Measurements from ENCODE around the gene TEAD1.

TEAD1 gene

GRCh38 chr11:12673924-12674570, at the start of gene TEAD1:
Gene TEAD1, plus strand, starts transcription at chr11:12674421.
- DNase-seq (ENCODE audit: low spot score): peak; percentile 96

GRCh38 chr11:12624595-12624994, 49.6 kb upstream of the TEAD1 start:
- DNase-seq (ENCODE audit: low spot score): no peak

GRCh38 chr11:12625438-12626071, 48.7 kb upstream of the TEAD1 start:
- peak; percentile 63 for DNase-seq (ENCODE audit: low spot score)

- no peak for DNase-seq (ENCODE audit: low spot score)
Measured at GRCh38 chr11:12626616-12627015, 47.6 kb upstream of the TEAD1 start.

GRCh38 chr11:12628314-12628713, 45.9 kb upstream of the TEAD1 start:
- no peak for DNase-seq (ENCODE audit: low spot score)

- peak; percentile 53 for DNase-seq (ENCODE audit: low spot score)
Measured at GRCh38 chr11:12629601-12630313, 44.5 kb upstream of the TEAD1 start.

GRCh38 chr11:12631651-12632050, 42.6 kb upstream of the TEAD1 start:
- no peak for DNase-seq (ENCODE audit: low spot score)

GRCh38 chr11:12634329-12634728, 39.9 kb upstream of the TEAD1 start:
- no peak for DNase-seq (ENCODE audit: low spot score)

GRCh38 chr11:12636871-12637410, 37.3 kb upstream of the TEAD1 start:
- no peak for DNase-seq (ENCODE audit: low spot score)

GRCh38 chr11:12639388-12639787, 34.8 kb upstream of the TEAD1 start:
- no peak for DNase-seq (ENCODE audit: low spot score)

- DNase-seq (ENCODE audit: low spot score): no peak
Measured at GRCh38 chr11:12640355-12640754, 33.9 kb upstream of the TEAD1 start.

- DNase-seq (ENCODE audit: low spot score): no peak
Measured at GRCh38 chr11:12640926-12641849, 33.0 kb upstream of the TEAD1 start.

GRCh38 chr11:12642040-12642439, 32.2 kb upstream of the TEAD1 start:
- no peak for DNase-seq (ENCODE audit: low spot score)

- no peak for DNase-seq (ENCODE audit: low spot score)
Measured at GRCh38 chr11:12642806-12643428, 31.3 kb upstream of the TEAD1 start.

GRCh38 chr11:12646478-12646877, 27.7 kb upstream of the TEAD1 start:
- no peak for DNase-seq (ENCODE audit: low spot score)

GRCh38 chr11:12653729-12654128, 20.5 kb upstream of the TEAD1 start:
- no peak for DNase-seq (ENCODE audit: low spot score)

- no peak for DNase-seq (ENCODE audit: low spot score)
Measured at GRCh38 chr11:12655842-12656241, 18.4 kb upstream of the TEAD1 start.

- no peak for DNase-seq (ENCODE audit: low spot score)
Measured at GRCh38 chr11:12657336-12657735, 16.9 kb upstream of the TEAD1 start.

- DNase-seq (ENCODE audit: low spot score): no peak
Measured at GRCh38 chr11:12657981-12658380, 16.2 kb upstream of the TEAD1 start.

- no peak for DNase-seq (ENCODE audit: low spot score)
Measured at GRCh38 chr11:12662101-12662689, 12.0 kb upstream of the TEAD1 start.

- DNase-seq (ENCODE audit: low spot score): no peak
Measured at GRCh38 chr11:12664385-12664784, 9.8 kb upstream of the TEAD1 start.
